ENCODE measurements around the gene PRTG.

DNA sequence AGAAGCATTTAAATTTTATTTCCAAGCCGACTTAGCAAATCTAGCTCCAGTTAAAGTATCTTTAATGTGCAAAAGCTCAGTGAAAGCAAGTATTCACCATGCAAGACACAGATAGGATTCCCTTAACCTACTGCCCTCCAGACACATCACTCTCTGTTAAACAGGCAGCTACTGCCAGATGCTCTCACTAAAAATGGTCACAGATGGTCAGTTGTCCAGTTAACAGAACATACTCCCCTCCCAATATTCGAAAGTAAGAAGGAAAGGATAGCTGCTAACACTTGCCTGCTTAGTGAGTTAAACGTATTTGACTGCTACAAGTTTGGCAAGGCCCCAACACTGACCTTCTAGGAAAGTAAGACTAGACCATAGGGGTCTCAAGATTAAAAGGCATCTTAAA lies 73.7 kb downstream of the PRTG start:
- no peak for TF ChIP-seq FOXM1 (IDR thresholded peaks at IDR 0.05; ENCODE audit: borderline replicate concordance)
- no peak for TF ChIP-seq SUZ12 (IDR thresholded peaks at IDR 0.05)
- no peak for TF ChIP-seq SP1 (IDR thresholded peaks at IDR 0.05)
- no peak for TF ChIP-seq BHLHE40 (IDR thresholded peaks at IDR 0.05; ENCODE audit: borderline replicate concordance)
- no peak for TF ChIP-seq FOXK2 (IDR thresholded peaks at IDR 0.05)
- TF ChIP-seq ZNF384 (IDR thresholded peaks at IDR 0.05): no peak
- no peak for TF ChIP-seq FOXA1 (IDR thresholded peaks at IDR 0.05)
- TF ChIP-seq LEF1 (IDR thresholded peaks at IDR 0.05; ENCODE audit: borderline replicate concordance): no peak
- TF ChIP-seq NFRKB (IDR thresholded peaks at IDR 0.05): no peak
- no peak for TF ChIP-seq L3MBTL2 (conservative IDR thresholded peaks at IDR 0.05)
- no peak for TF ChIP-seq TARDBP (IDR thresholded peaks at IDR 0.05)
- TF ChIP-seq, protein P1, sequence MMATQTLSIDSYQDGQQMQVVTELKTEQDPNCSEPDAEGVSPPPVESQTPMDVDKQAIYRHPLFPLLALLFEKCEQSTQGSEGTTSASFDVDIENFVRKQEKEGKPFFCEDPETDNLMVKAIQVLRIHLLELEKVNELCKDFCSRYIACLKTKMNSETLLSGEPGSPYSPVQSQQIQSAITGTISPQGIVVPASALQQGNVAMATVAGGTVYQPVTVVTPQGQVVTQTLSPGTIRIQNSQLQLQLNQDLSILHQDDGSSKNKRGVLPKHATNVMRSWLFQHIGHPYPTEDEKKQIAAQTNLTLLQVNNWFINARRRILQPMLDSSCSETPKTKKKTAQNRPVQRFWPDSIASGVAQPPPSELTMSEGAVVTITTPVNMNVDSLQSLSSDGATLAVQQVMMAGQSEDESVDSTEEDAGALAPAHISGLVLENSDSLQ (IDR thresholded peaks at IDR 0.05): no peak
- no peak for TF ChIP-seq CTBP1 (IDR thresholded peaks at IDR 0.05; ENCODE audit: borderline replicate concordance)

Measured in HEK293T (cell line).